Measurements from ENCODE around the gene BCO2.

Gene BCO2

DNA sequence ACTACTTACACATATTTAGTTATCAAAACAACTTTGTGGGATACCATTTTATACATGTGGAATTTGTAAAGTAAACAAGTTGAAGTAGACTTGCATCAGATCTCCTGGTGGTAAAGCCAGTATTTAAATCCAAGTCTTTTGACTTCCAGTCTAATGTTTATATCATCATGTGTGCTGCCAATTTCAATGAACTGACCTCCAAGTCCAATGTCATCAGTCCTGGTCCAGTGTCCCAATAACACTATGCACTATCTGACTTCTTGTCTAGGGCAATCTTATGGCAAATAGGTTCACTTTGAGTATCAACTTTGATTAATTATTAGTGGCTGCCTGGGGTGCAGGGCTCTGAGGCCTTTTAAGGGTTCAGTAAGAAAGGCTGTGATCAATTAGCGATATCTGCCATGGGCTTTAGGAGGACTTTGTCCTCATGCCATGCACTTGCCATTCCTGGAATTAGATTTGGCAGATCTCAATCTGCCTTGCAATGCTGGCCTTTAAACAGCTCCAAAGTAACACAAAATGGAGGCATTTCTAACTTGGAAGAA lies 41.3 kb downstream of the BCO2 start:
- no peaks in the 10 kb centered on the region for H3K36me3 Mint-ChIP-seq (ENCODE audit: low read depth)
- H3K27ac Mint-ChIP-seq, result no peak overlapping the region
- H3K9me3 Mint-ChIP-seq, result no peaks in the 10 kb centered on the region
- DNase-seq, result no peak
- no peaks in the 10 kb centered on the region for H3K27me3 Mint-ChIP-seq
- no peak overlapping the region for H3K4me3 Mint-ChIP-seq
- H3K4me1 Mint-ChIP-seq, result peaks cover 12% of the 10 kb centered on the region
- no peak for ATAC-seq

- H3K27me3 Mint-ChIP-seq, result no peaks in the 10 kb centered on the region
- H3K4me3 Mint-ChIP-seq, result no peak overlapping the region
- no peaks in the 10 kb centered on the region for H3K36me3 Mint-ChIP-seq (ENCODE audit: low read depth)
- no peak overlapping the region for H3K27ac Mint-ChIP-seq
- ATAC-seq (peak; percentile 94), DNase-seq (peak; percentile 22)
- H3K9me3 Mint-ChIP-seq, result no peaks in the 10 kb centered on the region
- peaks cover 2% of the 10 kb centered on the region for H3K4me1 Mint-ChIP-seq
Measured at GRCh38 chr11:112219476-112220232, 44.3 kb downstream of the BCO2 start.

- Mint-ChIP-seq H3K27ac (no peak overlapping the region), H3K27me3 (no peaks in the 10 kb centered on the region), H3K4me3 (no peak overlapping the region), H3K36me3 (ENCODE audit: low read depth) (no peaks in the 10 kb centered on the region), H3K4me1 (peaks cover 8% of the 10 kb centered on the region), H3K9me3 (no peaks in the 10 kb centered on the region)
- ATAC-seq, result no peak
- DNase-seq, result no peak
Measured at GRCh38 chr11:112221274-112221835, 46.0 kb downstream of the BCO2 start.

GRCh38 chr11:112222303-112222702 lies 47.0 kb downstream of the BCO2 start:
- Mint-ChIP-seq H3K4me3 (no peak overlapping the region), H3K27ac (no peak overlapping the region), H3K9me3 (no peaks in the 10 kb centered on the region), H3K27me3 (no peaks in the 10 kb centered on the region), H3K4me1 (peaks cover 14% of the 10 kb centered on the region), H3K36me3 (ENCODE audit: low read depth) (no peaks in the 10 kb centered on the region)
- DNase-seq, result no peak
- no peak for ATAC-seq

DNA sequence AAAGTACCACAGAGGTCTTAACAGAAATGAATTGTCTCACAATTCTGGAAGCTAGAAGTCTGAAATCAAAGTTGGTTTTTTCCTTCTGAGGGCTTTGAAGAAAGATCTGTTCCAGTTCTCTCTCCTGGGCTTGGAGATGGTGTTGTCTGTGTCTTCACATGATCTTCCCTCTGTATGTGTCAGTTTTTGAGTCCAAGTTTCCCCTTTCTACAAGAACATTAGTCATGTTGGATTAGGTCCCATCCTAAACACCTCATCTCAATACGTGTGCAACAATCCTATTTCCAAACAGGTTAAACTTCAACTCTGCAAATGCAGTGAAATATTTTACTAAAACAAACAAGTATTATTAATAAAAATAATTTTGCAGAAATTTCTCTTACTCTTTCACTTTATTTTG lies 47.8 kb downstream of the BCO2 start:
- H3K4me1 Mint-ChIP-seq, result peaks cover 22% of the 10 kb centered on the region
- H3K36me3 Mint-ChIP-seq (ENCODE audit: low read depth), result peaks cover 2% of the 10 kb centered on the region
- no peak overlapping the region for H3K4me3 Mint-ChIP-seq
- no peaks in the 10 kb centered on the region for H3K27me3 Mint-ChIP-seq
- H3K9me3 Mint-ChIP-seq, result no peaks in the 10 kb centered on the region
- ATAC-seq (no peak), DNase-seq (no peak)
- H3K27ac Mint-ChIP-seq, result no peak overlapping the region

- peaks cover 10% of the 10 kb centered on the region for H3K36me3 Mint-ChIP-seq (ENCODE audit: low read depth)
Measured at GRCh38 chr11:112223754-112224532, 48.6 kb downstream of the BCO2 start.

GRCh38 chr11:112225753-112226061 lies 50.4 kb downstream of the BCO2 start:
- Mint-ChIP-seq H3K27ac (peak overlapping the region; percentile 91), H3K36me3 (ENCODE audit: low read depth) (peaks cover 23% of the 10 kb centered on the region), H3K27me3 (no peaks in the 10 kb centered on the region), H3K4me3 (peak overlapping the region; percentile 85), H3K9me3 (no peaks in the 10 kb centered on the region), H3K4me1 (peaks cover 22% of the 10 kb centered on the region)
- ATAC-seq, result no peak
- DNase-seq, result no peak

More at GRCh38 chr11:112223754-112224532, 48.6 kb downstream of the BCO2 start:
- Mint-ChIP-seq H3K27me3 (no peaks in the 10 kb centered on the region), H3K4me3 (no peak overlapping the region), H3K9me3 (no peaks in the 10 kb centered on the region), H3K4me1 (peaks cover 24% of the 10 kb centered on the region), H3K27ac (no peak overlapping the region)
- ATAC-seq (no peak), DNase-seq (no peak)

- DNase-seq (peak; percentile 85), ATAC-seq (peak; percentile 97)
- Mint-ChIP-seq H3K9me3 (no peaks in the 10 kb centered on the region), H3K36me3 (ENCODE audit: low read depth) (peaks cover 27% of the 10 kb centered on the region), H3K27ac (peak within 1 kb of the TSS; percentile 91), H3K27me3 (no peaks in the 10 kb centered on the region), H3K4me3 (peak within 1 kb of the TSS; percentile 85), H3K4me1 (peaks cover 22% of the 10 kb centered on the region)
Measured at GRCh38 chr11:112226062-112226830, 50.9 kb downstream of the BCO2 start, which contains the start of gene PTS. PTS (plus strand) TSS chr11:112226428; CDS start chr11:112226444, 16 bp downstream.

GRCh38 chr11:112226831-112227401 lies 51.6 kb downstream of the BCO2 start:
- Mint-ChIP-seq H3K9me3 (no peaks in the 10 kb centered on the region), H3K4me3 (peak overlapping the region; percentile 85), H3K36me3 (ENCODE audit: low read depth) (peaks cover 29% of the 10 kb centered on the region), H3K27ac (peak overlapping the region; percentile 91), H3K4me1 (peaks cover 22% of the 10 kb centered on the region), H3K27me3 (no peaks in the 10 kb centered on the region)
- peak; percentile 67 for ATAC-seq
- DNase-seq, result no peak

GRCh38 chr11:112227471-112227870 lies 52.2 kb downstream of the BCO2 start:
- H3K27me3 Mint-ChIP-seq, result no peaks in the 10 kb centered on the region
- no peaks in the 10 kb centered on the region for H3K9me3 Mint-ChIP-seq
- DNase-seq (no peak), ATAC-seq (no peak)
- H3K4me1 Mint-ChIP-seq, result peaks cover 22% of the 10 kb centered on the region
- H3K4me3 Mint-ChIP-seq, result peak overlapping the region; percentile 85
- peak overlapping the region; percentile 91 for H3K27ac Mint-ChIP-seq
- H3K36me3 Mint-ChIP-seq (ENCODE audit: low read depth), result peaks cover 29% of the 10 kb centered on the region

- no peak for DNase-seq
- no peaks in the 10 kb centered on the region for H3K27me3 Mint-ChIP-seq
- no peak for ATAC-seq
- H3K4me1 Mint-ChIP-seq, result peaks cover 22% of the 10 kb centered on the region
- peaks cover 29% of the 10 kb centered on the region for H3K36me3 Mint-ChIP-seq (ENCODE audit: low read depth)
- H3K27ac Mint-ChIP-seq, result no peak overlapping the region
- no peak overlapping the region for H3K4me3 Mint-ChIP-seq
- no peaks in the 10 kb centered on the region for H3K9me3 Mint-ChIP-seq
Measured at GRCh38 chr11:112228706-112229105, 53.4 kb downstream of the BCO2 start.

DNA sequence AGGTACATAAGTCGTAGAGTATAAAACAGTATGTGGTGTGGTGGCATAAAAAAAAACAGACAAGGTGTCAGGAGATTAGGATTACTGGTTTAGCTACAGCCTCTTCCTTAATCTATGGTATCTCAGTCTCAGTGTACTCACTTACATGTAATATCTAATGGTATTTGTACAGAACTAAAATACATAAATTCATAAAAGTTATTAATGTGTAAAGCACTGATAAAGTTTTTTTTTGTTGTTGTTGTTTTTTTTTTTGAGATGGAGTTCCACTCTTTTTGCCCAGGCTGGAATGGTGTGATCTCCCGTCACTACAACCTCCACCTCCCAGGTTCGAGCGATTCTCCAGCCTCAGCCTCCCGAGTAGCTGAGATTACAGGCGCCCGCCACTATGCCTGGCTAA lies 53.8 kb downstream of the BCO2 start:
- peaks cover 22% of the 10 kb centered on the region for H3K4me1 Mint-ChIP-seq
- no peak overlapping the region for H3K27ac Mint-ChIP-seq
- ATAC-seq (no peak), DNase-seq (no peak)
- H3K36me3 Mint-ChIP-seq (ENCODE audit: low read depth), result peaks cover 31% of the 10 kb centered on the region
- no peaks in the 10 kb centered on the region for H3K27me3 Mint-ChIP-seq
- no peaks in the 10 kb centered on the region for H3K9me3 Mint-ChIP-seq
- no peak overlapping the region for H3K4me3 Mint-ChIP-seq

- Mint-ChIP-seq H3K9me3 (no peaks in the 10 kb centered on the region), H3K27me3 (no peaks in the 10 kb centered on the region), H3K4me1 (peaks cover 22% of the 10 kb centered on the region), H3K4me3 (no peak overlapping the region), H3K36me3 (ENCODE audit: low read depth) (peaks cover 31% of the 10 kb centered on the region), H3K27ac (no peak overlapping the region)
- no peak for ATAC-seq
- no peak for DNase-seq
Measured at GRCh38 chr11:112229746-112230433, 54.6 kb downstream of the BCO2 start.

Measured in activated naive CD8-positive, alpha-beta T cell treated with anti-CD3 and anti-CD28 coated beads, Interleukin-2, amount 50 U/mL, for 24 hours (primary cell).